ENCODE data around the gene ZNF112. TPM values are rescaled to one million over a fixed set of nuclear protein-coding genes. Genes with fewer than 3 reads are reported as not detected.

The ZNF112 gene
- polyA plus RNA-seq, 3 donors, result 0.03 TPM; not detected in 2

DNA sequence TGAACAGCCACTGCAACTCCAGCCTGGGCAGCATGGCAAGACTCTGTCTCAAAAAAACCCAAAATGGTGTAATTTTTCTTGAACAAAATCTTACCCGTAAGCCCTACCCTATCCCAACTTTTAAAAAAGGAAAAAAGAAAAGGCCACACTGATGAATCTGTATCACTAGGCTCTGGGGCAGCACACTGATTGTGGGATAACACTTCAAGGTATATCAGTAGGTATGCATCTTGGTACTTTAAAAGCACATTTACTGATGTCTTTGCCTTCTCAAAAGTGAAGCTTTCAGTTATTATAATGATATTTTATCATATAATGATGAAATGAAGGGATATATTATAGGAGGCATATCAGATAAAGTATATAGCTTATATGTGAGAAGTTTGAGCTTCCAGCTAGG lies 24.3 kb downstream of the ZNF112 start:
- Histone ChIP-seq H2AFZ (ENCODE audit: insufficient read depth, low read depth, low read length, poor library complexity, severe bottlenecking) (no peak overlapping the region), H3K4me3 (replicated peaks in 1 of 3; ENCODE audit: low read depth in 2 of 3, low read length in 3 of 3) (no peak overlapping the region), H3K79me2 (ENCODE audit: insufficient read depth, low read length) (no peaks in the 10 kb centered on the region), H3K4me2 (replicated peaks; ENCODE audit: extremely low read depth, low read length, poor library complexity, severe bottlenecking) (no peak overlapping the region), H3K4me1 (ENCODE audit: control insufficient read depth in 1 of 2, insufficient read depth in 2 of 2, low read length in 2 of 2) (no peaks in the 10 kb centered on the region), H3K27ac (ENCODE audit: low read depth in 1 of 2, low read length in 2 of 2) (no peak overlapping the region), H3K27me3 (ENCODE audit: control insufficient read depth in 2 of 2, insufficient read depth in 2 of 2, low read length in 2 of 2) (no peaks in the 10 kb centered on the region), H3K9ac (ENCODE audit: insufficient read depth, low read length, poor library complexity, severe bottlenecking) (no peak overlapping the region), H3K9me3 (replicated peaks in 1 of 2; ENCODE audit: control insufficient read depth in 1 of 2, insufficient read depth in 1 of 2, low read length in 2 of 2) (peaks cover 47 to 97% of the 10 kb centered on the region in 2 donors), H3K36me3 (replicated peaks in 1 of 2; ENCODE audit: control insufficient read depth in 1 of 2, insufficient read depth in 2 of 2, low read length in 2 of 2) (peaks cover 2 to 23% of the 10 kb centered on the region in 2 donors), H4K20me1 (ENCODE audit: insufficient read depth, low read length) (no peaks in the 10 kb centered on the region)
- no peaks in the 10 kb centered on the region for H3K4me1 Mint-ChIP-seq
- TF ChIP-seq, protein P1, sequence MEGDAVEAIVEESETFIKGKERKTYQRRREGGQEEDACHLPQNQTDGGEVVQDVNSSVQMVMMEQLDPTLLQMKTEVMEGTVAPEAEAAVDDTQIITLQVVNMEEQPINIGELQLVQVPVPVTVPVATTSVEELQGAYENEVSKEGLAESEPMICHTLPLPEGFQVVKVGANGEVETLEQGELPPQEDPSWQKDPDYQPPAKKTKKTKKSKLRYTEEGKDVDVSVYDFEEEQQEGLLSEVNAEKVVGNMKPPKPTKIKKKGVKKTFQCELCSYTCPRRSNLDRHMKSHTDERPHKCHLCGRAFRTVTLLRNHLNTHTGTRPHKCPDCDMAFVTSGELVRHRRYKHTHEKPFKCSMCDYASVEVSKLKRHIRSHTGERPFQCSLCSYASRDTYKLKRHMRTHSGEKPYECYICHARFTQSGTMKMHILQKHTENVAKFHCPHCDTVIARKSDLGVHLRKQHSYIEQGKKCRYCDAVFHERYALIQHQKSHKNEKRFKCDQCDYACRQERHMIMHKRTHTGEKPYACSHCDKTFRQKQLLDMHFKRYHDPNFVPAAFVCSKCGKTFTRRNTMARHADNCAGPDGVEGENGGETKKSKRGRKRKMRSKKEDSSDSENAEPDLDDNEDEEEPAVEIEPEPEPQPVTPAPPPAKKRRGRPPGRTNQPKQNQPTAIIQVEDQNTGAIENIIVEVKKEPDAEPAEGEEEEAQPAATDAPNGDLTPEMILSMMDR (IDR thresholded peaks at IDR 0.05), result no peak
- H3K4me3 Mint-ChIP-seq, result no peak overlapping the region
- no peak for DNase-seq
- peaks cover 18 to 39% of the 10 kb centered on the region in 2 donors for H3K36me3 Mint-ChIP-seq
- H3K27ac Mint-ChIP-seq, result no peak overlapping the region
- intact Hi-C loops (cut with micrococcal nuclease), result no loop called here
- no CpG with 5 or more reads among the region's 1 CpG for WGBS (ENCODE audit: insufficient coverage)
- no peaks in the 10 kb centered on the region for H3K27me3 Mint-ChIP-seq (ENCODE audit: low read depth in 3 of 3)
- peaks cover 34 to 76% (median 60%) of the 10 kb centered on the region in 7 donors for H3K9me3 Mint-ChIP-seq

DNA sequence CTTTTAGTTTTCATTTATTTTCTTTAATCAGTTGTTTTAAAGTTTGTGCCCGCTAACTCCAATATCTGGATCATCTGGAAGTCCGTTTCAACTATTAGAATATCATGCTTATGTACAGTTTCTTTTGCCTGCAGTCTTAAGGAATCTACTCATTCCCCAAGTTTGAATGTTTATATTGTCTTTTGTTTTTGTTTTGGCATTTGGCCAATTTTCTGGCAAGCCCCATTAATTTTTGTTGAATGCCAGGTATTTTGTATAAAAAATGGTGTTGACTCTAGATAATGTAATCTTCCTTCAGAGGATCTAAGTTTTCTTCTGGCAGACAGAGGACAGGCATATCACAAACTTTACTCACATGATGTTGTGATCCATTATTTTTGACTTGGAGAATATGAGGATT lies 40.6 kb downstream of the ZNF112 start:
- Histone ChIP-seq H2AFZ (ENCODE audit: insufficient read depth, low read depth, low read length, poor library complexity, severe bottlenecking) (no peak overlapping the region), H4K20me1 (ENCODE audit: insufficient read depth, low read length) (no peaks in the 10 kb centered on the region), H3K4me2 (replicated peaks; ENCODE audit: extremely low read depth, low read length, poor library complexity, severe bottlenecking) (no peak overlapping the region), H3K36me3 (replicated peaks in 1 of 2; ENCODE audit: control insufficient read depth in 1 of 2, insufficient read depth in 2 of 2, low read length in 2 of 2) (no peaks in the 10 kb centered on the region), H3K27me3 (ENCODE audit: control insufficient read depth in 2 of 2, insufficient read depth in 2 of 2, low read length in 2 of 2) (no peaks in the 10 kb centered on the region), H3K79me2 (ENCODE audit: insufficient read depth, low read length) (no peaks in the 10 kb centered on the region), H3K27ac (ENCODE audit: low read depth in 1 of 2, low read length in 2 of 2) (no peak overlapping the region), H3K4me1 (ENCODE audit: control insufficient read depth in 1 of 2, insufficient read depth in 2 of 2, low read length in 2 of 2) (no peaks in the 10 kb centered on the region), H3K4me3 (replicated peaks in 1 of 3; ENCODE audit: low read depth in 2 of 3, low read length in 3 of 3) (no peak overlapping the region), H3K9me3 (replicated peaks in 1 of 2; ENCODE audit: control insufficient read depth in 1 of 2, insufficient read depth in 1 of 2, low read length in 2 of 2) (peaks cover 23 to 58% of the 10 kb centered on the region in 2 donors), H3K9ac (ENCODE audit: insufficient read depth, low read length, poor library complexity, severe bottlenecking) (no peak overlapping the region)
- H3K9me3 Mint-ChIP-seq, result peaks cover 29 to 66% (median 42%) of the 10 kb centered on the region in 7 donors
- no peak overlapping the region for H3K27ac Mint-ChIP-seq
- no CpG with 5 or more reads among the region's 2 CpGs for WGBS (ENCODE audit: insufficient coverage)
- no peaks in the 10 kb centered on the region for H3K4me1 Mint-ChIP-seq
- intact Hi-C loops (cut with micrococcal nuclease), result no loop called here
- no peaks in the 10 kb centered on the region for H3K27me3 Mint-ChIP-seq (ENCODE audit: low read depth in 3 of 3)
- DNase-seq, result no peak
- H3K4me3 Mint-ChIP-seq, result no peak overlapping the region
- TF ChIP-seq, protein P1 (IDR thresholded peaks at IDR 0.05), result no peak
- H3K36me3 Mint-ChIP-seq, result no peaks in the 10 kb centered on the region

All from CD14-positive monocyte (primary cell).